GM19467 (cell line): ENCODE measurements around the gene CEP104.

Experiments
- ATAC-seq: cut with Tn5 transposase; IDR thresholded peaks from one replicate; pipeline ENCODE4 v1.9.1; 2021; ENCODE audit warnings: mild to moderate bottlenecking, moderate library complexity; ENCODE audit not compliant: unreplicated experiment

Gene CEP104

DNA sequence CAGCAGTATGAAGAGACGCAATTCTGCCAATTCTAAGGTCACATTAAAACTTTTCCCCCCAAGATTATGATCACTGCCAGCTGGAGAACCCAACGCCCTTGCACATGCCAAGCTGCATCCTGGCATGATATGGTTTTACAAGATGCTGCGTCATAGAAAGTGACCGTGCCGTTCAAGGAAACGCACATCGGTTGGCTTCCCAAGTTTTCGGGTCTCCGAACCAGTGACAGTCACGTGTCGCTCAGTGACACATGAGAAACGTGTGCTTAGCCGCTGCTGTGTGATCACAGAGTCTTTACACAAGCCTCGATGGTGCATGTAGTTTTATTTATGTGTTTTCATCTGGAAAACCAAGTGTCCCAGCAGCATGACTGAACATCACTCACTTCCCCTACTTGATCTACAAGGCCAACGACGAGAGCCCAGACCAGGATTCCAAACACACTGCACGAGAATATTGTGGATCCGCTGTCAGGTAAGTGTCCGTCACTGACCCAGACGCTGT lies 77.0 kb downstream of the CEP104 start:
- ATAC-seq: no peak

DNA sequence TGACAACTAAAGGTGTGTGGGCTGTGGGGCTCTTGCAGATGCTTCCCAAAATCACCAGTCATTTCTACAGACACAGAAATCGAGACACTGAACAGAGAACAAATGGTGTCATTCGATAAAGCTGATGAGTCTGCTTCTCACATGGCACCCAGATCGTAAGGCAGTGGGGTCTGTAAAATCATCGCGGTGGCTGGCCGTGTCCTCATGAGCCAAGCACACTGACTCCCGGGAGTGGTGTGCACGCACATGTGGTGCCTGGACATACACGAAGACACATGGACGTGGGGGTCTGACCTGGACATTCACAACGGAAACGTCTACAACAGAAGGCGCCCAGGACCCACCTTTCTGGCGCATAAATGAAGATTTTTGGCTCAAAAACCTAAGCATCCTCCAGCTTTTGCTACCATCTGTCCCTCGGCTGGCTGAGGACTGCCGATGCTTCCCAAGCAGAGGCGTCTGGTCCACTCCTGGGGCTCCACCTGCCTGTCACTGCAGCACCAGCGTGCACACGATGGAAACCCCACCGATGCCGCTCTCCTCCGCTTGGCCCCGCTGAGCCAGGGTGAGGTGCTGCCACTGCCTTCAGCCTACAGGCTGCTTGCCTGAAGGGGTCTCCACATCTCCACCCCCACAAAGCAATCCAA lies 77.6 kb downstream of the CEP104 start:
- ATAC-seq: no peak

DNA sequence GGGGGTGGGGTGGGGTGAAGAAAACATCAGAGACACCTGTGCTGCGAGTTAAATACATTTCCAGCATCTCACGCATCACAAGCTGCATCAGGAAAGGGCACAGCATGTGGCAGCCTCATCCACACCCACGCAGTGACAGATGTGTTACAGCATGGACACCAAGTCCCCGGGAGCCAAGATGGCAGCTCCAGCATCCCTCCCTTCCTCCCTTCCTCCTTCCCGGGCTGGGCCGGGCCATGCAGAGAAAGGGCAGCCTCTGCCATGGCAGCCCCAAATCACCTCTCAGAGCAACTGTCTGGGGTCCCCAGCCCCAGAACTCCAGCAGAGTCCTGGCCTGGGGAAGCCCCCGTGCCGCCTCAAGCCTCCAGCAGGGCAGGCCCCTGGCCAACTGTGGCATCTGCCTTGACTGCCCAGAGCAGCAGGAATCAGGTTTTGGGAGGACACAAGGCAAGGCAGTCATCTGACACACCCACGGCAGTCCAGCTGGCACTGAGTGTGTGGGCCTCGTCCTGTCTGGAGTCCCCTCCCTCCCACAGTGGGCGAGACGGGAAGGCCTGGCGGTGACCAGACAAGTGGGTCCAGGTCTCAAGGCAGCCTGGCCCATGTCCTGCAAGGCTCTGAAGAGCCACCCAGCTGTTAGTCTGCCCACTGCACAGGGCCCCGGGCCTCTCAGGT lies 78.3 kb downstream of the CEP104 start:
- no peak for ATAC-seq

DNA sequence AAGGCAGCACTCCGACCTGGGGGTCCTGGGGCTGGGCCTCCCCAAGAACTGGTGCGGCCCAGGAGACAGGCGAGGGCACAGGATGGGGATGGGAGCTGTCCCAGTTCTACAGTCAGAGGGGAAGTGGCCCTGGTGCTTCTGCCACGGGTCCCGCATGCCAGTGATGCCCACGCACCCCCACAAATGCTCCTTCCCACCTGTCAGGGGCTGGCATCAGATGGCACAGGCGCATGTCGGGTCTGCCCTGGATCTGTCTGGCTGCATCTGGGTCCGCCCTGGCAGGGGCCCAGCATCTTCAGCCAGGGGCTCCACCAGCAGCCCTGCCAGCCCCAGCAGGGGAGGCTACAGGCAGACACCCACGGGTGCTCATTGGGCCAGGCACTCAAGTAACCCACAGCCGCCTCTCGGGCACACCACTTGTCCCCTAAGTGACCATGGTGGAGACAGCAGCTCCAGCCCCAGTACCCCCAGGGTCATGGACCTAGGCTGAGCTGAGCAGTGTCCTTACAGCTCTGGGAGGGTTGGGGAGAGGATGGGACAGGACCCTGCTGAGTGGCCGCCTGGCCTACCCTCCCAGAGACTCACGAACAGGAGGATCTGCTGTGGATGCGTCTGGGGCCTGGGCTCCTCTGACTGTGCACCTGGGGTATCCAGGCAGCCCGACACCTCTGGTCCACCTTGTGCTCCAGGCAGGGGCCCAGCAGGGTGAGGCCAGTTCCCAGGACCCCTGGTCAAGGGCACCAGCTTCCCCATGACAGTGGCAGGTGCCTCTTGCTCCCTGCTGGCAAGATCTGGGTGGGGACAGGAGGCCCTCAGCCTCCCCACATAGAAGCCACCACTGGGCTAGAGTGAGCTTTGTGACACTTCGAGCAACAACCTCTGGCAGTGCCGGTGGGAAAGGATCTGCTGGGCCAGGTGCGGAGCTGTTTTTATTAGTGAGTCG lies 79.1 kb downstream of the CEP104 start:
- ATAC-seq: no peak

DNA sequence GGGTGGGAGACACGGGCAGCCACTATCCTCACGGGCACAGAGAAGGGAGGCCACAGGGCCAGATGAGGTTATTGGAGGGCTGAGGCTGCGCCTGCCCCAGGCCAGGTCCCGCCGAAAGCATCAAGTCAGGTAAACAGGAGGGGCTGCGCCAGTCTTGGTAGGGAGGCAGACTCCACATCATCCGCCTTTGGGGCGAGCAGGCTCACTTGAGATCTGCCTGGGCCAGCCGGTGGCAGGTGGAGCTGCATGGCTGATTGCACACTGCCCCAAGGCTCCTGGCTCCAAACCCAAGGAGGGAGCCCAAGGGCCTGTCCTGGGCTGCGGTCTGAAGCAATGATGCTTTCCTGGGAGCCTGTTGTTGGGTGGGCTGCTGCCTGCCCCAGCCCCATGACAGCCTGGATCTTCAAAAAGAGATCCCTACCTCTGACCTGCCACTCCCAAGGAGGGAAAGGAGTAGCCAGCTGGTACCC lies 79.9 kb downstream of the CEP104 start:
- ATAC-seq: no peak

DNA sequence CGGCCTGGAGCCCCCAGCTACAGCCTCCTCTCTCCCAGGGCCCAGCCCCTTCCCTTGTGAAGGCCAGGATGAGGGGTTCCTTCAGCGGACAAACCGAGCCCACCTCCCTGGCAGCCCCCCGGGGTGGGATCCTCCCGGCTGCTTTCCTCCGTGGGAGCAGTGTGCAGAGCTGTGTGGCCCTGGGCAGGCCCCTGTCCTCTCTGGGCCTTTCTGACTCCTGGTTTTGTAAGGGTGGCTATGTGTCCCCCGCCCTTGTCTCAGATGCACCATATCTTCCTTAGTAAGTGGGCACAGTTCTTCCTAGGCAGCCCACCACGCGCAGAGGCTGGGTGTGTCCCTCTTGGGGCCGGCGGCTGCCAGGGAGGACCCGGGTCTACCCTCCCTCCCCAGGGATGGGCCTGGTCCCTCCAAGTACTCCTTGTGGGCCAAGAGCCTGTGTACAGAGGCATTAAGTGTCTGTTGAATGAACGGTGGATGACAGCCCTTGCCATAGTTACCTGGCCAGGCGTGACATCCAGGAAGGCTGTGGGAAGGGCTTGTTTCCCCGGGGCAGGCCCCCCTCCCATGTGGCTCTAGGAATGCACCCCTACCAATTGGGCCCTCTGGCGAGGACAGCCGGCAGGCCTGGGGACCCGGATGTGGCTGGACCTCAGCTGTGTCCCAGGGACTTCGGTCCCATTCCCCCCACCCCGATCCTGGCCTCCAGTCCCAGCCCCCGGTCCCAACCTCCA lies 80.6 kb downstream of the CEP104 start:
- no peak for ATAC-seq

DNA sequence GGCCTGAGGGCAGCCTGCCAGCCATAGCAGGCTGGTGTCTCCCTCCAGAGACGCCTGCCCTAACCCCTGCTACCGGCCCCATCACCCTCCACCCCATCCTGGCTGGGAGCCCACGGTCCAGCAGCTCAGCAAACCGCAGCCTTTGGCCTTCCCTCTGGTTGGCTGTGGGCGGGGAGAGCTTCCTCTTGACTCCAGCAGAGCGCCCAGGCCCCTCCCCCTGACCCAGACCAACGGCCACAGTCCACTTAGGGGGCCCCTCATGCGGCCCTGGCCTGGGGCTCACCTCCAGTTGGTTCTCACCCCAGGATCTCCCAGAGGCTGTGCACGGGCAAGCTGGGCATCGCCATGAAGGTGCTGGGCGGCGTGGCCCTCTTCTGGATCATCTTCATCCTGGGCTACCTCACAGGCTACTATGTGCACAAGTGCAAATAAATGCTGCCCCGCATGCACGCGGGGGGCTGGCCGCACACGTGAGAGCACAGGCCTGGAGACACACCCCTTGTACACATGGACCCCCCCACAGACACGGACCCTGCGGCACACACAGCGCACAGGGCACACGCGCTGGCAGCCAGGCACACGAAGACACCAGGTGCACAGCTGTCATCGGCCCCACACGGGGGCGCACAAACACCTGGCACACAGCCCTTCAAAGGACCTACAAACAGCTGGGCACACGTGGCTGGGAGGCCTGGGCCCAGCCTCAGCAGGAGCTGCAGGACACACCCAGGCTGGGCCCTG lies 81.4 kb downstream of the CEP104 start:
- no peak for ATAC-seq

DNA sequence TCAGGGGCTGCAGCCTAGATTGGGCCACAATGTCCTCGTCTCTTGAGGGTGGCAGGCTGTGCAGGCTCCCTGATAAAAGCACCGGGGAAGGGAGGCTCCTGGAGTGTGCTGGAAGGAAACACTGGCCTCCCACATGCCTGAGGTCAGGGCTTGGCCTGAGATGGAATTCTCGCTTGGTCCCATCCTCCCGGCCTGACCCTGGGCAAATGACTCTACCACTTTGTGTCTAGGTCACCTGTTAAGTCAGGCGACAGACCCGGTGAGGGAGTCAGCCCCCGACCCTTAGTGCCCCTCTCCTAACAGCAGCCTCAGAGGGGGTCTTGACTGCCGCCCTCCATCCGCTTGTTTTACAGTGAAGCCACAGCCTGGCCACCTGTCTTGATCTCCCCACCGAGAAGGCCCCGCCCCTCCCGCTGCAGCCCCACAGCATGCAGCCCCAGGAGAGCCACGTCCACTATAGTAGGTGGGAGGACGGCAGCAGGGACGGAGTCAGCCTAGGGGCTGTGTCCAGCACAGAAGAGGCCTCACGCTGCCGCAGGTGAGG lies 82.0 kb downstream of the CEP104 start:
- no peak for ATAC-seq

DNA sequence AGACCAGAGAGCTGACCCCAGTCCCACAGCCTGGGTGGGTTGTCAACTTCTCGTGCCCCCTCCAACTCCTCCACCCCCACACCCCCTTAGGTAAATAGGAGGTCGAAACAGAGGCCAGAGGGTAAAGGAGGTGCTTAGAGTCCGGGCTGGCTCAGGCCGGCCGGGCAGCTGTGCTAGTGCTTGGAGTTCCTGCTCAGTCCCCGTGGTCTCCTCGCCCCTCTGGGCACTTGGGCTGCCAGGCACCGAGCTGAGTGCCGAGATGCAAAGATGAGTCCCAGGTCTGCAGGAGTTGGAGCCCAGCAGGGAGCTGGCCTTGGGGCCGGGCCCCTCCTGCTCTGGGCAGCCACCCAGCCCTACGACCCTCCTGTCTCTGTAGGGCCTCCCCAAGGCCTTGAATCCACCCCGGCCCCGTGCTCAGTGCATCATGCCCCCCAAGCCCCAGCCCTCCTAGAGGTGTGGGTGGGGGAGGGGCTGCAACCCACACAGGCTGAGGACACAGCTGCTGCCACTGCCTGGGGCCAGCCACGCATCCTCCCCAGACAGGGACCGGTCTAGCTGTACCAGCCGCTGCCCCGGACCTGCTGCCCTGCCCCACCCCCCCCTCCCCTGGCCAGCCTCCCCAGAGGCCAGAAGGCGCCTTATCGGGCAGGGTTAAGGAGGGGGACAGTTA lies 82.6 kb downstream of the CEP104 start:
- ATAC-seq: no peak

DNA sequence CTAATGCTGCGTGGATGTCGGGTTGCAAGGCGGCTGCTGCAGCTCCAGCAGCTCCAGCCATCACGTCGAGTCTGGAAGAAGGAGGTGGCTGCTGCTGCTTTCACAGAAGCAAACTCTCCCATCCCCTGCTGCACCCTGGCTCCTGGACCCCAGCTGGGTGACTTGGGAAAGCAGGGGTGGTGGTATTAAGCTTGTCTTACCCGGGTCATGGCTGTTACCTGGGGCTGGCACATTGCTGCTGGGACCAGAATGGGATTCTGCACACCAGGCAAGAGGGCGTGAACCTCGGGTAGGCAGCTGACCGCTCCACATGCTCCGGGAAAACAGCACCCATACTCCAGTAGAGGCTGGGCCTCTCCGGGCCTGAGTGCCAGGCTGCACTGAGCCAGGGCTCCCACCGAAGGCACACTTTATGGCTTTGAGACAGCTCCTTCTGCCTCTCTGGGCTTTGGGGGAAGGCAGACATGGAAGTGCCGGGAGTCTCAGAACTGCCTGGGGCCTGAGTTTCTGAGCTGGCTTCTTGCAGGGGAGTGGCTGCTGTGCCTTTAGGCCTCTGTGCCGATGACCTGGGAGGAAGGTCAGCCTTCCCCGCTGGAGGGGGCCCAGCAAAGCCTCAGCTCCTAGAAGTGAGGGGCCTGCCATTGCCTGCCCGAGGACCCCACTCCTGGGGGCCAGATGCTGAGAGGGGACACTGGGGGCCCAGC lies 83.3 kb downstream of the CEP104 start:
- no peak for ATAC-seq

DNA sequence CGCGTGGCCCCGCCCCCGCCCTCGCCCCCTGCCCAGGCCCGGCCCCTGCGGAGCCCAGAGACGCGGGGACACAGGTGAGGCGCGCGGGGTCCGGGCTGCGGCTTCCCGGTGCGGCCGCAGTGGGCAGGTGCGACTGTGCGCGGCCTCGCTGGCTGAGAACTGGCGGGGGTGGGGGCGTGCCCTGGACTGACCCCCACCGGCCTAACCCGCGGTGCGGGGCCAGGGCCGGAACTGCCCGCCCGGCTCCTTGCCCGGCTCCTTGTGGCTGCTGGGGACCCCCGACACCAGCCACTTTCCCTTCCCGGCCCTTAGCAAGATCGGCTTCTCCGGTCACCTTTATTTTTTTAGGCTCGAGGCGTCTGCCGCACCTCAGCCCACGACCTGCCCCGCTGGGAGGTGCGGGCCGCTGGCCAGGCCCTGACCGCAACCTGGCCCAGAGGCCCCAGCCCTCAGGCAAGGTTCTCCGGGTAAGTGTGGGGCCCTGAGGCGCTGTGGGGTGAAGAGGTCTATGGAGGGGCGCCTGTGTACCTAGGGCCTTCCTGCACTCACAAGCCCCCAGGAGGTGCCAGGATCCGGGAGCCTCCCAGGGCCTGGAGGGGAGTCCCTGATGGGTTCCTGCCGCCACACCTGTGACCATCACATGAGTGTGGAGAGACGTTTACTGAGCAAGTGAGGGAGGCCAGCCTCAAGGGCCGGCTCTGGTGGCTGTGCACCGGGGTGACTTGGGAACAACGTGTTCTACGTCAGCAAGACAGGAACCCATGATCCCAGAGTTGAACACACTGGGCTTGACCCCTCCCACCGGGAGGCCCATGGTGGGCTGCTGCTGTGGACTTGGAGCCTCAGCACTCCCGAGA lies 84.1 kb downstream of the CEP104 start, which contains the start of gene SMIM1:
TSS of gene SMIM1 (plus strand) at position 35 of the 857 bp plus-strand sequence. CDS start 2,625 bp downstream, outside the sequence.
- no peak for ATAC-seq

DNA sequence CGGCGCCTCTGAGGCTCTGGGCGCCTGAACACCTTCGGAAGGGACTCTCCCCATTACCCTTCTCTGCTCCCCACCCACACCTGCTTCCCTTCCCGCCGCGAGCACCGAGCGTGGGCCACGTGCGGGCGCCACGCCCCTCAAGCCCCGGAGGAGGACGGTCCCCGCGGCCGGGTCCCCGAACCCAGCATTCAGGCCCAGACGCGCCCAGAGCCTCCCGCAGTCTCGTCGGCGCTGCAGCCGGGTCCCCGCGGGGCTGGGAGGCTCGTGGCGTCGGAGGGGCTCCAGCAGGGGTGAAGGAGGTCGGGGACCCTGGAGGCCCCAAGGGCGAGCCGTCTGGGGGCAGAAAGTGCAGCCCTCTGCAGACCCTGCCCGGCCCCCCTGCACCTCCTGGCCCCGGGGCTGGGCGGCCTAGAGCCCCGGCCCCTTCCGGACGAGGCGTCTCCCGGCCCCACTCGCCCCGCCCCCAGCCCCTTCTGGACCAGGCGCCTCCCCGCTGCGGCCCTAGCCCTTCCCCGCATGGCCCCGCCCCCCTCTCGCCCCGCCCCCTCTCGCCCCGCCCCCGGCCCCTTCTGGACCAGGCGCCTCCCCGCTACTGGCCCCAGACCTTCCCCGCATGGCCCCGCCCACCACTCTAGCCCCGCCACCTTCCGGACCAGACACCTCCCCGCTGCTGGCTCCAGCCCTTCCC lies 84.8 kb downstream of the CEP104 start:
- ATAC-seq: peak; percentile 55

DNA sequence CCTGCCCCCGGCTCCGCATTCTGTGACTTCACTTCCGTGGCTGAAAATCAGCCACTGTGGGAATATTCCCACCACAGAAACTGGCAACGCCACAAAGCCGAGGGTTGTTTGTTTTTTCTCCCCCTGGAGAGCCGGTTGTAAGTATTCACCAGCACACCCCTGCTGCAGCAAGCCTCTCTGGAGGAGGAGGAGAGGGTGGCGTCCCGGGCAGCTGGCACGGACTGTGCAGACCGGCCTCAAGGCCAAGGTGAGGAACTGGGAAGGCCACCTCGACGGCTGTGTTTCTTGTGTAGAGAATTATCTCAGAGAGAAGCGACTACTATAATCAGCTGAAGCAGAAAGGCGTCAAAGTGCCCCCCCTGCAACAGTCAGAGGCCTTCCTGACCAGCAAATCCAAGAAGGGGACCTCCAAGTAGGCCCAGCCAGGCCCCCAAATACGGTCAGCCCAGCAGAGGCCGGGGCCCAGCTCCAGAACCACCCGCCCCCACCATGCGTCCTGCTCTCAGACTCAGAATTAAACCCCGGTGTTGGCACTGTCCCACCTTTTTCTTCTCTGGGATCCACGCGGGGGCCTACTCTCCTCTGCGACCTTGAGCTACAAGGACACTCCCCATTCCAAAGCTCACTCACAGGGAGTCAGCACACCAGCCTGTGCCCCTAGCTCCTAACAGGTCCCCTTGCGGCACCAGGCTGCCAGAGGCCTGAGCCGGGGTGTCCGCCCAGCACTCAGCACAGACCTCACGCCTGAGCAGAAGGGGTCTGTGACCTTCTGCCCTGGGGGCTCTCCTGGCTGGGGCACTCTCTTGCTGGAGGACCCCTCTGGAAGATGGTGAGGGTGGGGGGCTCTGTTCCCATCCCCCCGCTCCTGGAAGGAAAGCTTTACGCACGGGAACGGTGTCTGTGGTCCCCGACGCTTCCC lies 85.6 kb downstream of the CEP104 start:
- ATAC-seq: no peak

DNA sequence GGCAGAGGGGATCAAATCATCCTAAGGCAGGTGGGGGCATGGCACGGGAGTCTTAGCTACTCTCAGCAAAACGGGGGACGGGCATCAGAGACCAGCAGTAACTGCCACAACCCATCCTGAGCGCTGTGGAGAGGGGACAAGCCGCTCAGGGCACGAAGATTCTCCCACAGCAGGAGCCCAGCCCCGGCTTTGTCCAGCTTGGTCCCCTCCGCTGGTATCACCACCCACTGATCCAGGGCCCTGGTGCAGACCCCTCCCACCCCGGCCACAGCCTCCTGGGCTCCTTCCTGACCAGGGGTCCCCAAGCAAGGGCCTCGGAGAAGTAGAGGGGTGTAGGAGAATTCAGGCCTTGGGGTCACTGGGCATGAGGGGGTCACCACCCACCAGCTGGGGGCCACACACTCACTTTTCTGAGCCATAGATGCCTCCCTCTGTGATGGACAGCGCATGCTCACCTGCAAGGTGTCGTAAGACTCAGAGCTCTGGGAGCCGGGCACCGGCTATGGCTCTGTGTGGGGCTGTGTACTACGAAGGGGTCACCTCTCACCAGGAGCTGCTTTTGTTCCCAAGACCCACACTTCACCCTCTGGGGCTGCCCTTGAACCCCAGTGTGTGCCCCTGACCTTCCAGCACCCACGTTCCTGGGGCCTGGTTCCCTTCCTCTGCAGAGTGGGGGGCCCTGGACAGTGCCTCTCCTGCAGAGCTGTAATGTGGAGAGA lies 86.8 kb downstream of the CEP104 start:
- no peak for ATAC-seq

DNA sequence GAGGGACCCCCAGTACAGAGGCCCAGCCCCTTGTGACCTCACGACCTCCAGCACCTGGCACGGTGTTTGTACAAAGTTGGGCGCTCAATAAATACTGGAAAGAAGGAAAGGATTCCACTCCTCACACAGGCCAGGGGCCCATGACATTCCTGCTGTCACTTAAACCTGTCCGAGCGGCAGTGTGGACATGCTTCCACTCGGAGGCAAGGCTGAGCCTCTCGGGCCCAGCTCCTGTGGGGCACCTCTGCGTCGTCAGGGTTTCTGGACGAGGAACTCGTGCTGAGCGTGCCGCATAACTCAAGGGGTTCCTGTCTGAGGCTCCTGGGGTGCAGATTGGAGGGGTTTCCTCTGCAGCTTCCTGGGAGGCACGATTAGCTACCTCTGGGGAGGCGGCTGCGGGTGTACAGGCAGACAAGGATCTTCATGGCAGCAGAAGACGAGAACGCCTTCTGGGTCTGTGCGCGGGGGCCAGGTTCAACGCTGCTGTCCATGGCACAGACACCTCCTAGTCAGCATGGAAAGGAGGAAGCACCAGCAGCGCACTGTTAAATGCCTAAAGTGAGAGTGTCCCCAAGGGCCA lies 88.1 kb downstream of the CEP104 start:
- ATAC-seq: no peak
